Fibroblast of skin of abdomen (primary cell): ENCODE results near the gene INPP5B.
A peak's percentile ranks its signal among the peaks of the same experiment; 100 is the strongest.

ENCODE experiments used
- DNase-seq: peaks from one replicate; pipeline ENCODE4 v3.0.0-alpha.2; 2013

Gene INPP5B

GRCh38 chr1:37866491-37866890, 80.4 kb downstream of the INPP5B start:
- DNase-seq = no peak

- no peak for DNase-seq
These were observed 81.3 kb downstream of the INPP5B start for GRCh38 chr1:37865348-37866120.

DNA sequence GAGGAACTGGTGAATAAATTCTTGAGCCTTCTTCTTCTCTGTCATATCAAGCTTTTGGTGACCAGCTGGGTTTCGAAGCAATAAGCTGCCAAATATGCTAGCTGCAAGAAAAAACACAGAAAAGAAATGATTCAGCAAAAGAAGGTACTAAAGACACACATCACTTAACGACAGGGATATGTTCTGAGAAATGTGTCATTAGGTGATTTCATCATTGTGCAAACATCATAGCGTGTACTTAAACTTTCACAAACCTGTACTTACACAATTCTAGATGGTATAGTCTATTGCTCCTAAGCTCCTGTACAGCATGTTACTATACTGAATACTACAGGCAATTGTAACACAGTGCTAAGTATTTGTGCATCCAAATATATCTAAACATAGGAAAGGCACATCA, 84.5 kb downstream of the INPP5B start:
- no peak for DNase-seq

DNA sequence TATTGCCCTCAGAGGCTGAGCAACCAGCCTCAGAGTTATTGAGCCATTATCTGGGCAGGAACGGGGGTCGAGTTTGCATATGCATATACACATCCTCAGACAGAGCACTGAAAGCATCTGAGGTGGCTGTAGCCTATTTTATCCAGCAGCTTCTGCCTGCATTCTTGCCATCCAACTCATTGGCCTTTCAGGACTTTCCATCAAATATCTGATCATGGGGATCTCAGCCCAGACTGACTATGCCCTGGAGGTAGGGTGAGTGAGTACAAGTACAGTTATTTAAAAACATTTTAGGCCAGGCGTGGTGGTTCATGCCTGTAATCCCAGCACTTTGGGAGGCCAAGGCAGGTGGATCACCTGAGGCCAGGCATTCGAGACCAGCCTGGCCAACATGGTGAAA, 85.7 kb downstream of the INPP5B start:
- DNase-seq = no peak

DNA sequence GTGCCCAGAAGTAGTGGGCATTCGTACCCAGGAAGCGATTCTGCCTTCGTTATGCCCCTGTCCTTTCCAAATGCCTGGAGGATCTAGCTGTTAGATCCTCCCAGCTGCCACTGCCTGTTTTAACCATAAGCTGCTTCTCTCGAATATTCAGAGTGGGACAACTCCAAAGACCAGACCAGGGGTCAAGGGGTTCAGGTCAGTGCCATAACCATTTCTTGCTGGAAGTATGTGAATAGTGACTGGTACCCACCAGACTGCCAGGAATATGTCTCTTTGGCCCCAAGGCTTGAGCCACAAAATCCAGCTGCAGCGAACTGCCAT, 86.5 kb downstream of the INPP5B start:
- no peak for DNase-seq

GRCh38 chr1:37859507-37860345, 87.1 kb downstream of the INPP5B start, which contains the start of gene MTF1:
Gene MTF1, minus strand, starts transcription at chr1:37859592. Its CDS starts 1,934 bp downstream, at chr1:37857658.
- peak; percentile 97 for DNase-seq

- DNase-seq = peak; percentile 20
These were observed 87.8 kb downstream of the INPP5B start for GRCh38 chr1:37858931-37859506.

GRCh38 chr1:37854406-37854805, 92.4 kb downstream of the INPP5B start:
- DNase-seq = no peak

GRCh38 chr1:37853157-37853556, 93.7 kb downstream of the INPP5B start:
- DNase-seq = no peak

GRCh38 chr1:37851782-37852210, 95.1 kb downstream of the INPP5B start:
- DNase-seq = no peak

DNA sequence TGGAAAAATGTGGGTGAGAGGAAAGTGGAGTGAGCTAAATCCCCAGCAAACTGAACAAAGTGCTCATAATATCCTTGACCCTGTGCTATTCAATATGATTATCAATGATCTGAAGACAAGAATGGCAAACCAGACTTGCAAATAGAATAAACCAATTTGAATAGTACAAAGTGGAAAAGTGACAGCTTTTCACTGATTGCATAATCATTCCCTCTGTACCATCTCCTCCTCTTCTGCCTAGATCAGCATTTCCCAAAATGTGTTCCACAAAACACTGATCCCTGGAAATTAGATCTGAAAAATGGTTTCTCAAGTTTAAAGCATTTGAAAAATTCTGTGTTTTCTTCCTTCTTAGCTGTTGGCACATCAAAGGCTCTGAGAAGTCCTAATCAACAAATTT, 95.6 kb downstream of the INPP5B start:
- no peak for DNase-seq

DNA sequence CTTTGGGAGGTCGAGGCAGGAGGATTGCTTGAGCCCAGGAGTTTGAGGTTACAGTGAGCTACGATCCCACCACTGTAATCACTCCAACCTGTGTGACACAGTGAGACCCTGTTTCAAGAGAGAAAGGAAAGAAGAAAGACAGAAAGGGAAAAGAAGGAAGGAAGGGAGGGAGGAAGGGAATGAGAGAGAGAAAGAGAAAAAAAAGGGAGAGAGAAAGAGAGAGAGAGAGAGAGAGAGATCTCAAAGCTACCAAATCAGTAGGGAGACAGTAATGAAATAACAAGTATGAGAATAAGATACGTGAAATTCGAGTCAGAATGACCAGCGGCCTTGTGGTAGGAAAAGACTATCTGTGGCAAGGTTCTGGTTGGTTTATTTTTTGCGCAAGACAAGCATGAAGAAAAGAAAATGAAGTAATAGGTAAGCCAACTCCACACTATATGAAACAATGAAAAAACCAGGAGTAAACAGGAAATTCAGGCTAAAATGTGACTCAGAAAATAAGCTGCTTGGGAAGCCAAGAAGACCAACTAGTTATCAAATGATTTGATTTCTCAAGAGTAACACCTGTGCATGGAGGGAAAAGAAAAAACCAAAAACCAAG, 96.4 kb downstream of the INPP5B start:
- no peak for DNase-seq

GRCh38 chr1:37849480-37849879, 97.4 kb downstream of the INPP5B start:
- no peak for DNase-seq

GRCh38 chr1:37846647-37847339, 100.1 kb downstream of the INPP5B start:
- no peak for DNase-seq

DNA sequence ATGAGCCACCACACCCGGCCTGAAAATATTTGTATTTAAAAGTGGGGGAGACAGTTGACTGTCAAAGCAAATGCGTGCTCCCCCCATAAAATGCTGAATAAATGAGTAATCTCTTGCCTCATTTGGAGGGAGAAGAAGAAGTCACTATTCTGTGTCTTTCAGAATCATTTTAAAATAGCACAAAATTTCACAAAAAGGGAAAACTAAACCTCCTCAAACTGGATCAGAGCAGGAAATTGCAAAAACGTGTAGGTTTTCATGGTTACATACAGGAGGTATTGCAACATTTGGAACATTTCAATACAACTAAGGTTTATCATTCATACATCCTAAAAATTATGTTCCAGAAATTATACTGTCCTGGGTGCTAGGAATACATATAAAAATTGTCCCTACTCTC, 101.1 kb downstream of the INPP5B start:
- no peak for DNase-seq

DNA sequence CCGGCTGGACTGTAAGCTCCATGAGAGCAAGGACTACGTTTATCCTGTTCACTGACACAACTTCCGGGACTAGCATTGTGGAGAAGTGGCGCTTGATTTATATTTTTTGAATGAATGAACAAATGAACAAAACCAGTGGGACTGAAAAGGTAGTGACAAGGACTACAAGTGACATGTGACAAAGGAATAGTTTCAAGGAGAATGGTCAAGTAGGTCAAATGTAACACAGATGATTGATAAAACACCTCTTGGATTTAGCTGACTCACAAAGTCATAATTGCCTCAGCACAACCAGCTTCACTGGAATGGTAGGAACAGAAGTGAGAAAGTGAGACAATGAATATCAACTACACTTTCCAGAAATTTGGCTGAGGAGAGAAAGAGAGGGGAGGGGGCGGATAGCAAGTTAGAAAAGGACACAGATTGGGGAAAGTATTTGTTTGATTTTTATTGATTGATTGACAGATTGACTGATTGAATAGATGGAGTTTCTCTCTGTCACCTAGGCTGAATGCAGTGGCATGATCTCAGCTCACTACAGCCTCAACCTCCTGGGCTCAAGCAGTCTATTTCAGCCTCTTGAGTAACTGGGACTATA, 101.7 kb downstream of the INPP5B start:
- no peak for DNase-seq

- DNase-seq = no peak
These were observed 102.3 kb downstream of the INPP5B start for GRCh38 chr1:37844536-37844935.

GRCh38 chr1:37841652-37842051, 105.2 kb downstream of the INPP5B start:
- no peak for DNase-seq

DNA sequence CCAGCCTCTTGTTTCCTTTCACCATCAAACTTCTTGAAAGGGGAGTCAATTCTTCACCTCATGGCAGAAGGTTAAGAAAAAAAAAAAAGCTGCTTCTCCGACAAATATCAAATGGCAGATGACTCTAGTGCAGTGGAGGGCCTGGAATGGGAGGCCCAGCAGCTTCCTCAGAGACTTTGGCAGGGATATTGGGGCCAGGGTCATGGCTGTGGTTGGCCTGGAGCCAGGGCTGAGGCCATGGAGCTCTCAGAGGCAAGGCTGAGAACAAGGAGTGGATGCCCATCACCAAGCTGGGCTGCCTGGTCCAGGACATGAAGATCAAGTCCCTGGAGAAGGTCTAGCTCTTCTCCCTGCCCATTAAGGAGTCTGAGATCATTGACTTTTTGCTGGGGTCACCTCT, 106.1 kb downstream of the INPP5B start:
- DNase-seq = no peak

DNA sequence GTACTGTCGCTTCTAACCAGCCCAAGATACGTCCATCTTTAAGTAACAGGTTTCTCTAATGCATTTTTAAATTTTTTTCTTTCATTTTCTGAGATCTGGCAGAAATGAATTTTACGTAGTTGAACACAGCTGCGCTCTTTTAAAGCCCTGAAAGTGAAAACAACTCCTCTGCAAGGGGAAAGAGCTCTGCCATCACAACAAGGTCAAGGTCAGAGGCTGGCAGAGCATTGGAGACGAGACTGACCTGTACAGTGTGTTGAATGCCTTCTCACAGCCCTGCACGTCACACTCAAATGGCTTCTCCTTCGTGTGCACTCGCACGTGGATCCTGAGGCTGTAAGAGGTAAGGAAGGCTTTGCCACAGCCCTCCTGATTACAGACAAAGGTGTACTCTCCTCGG, 107.2 kb downstream of the INPP5B start:
- DNase-seq = no peak

DNA sequence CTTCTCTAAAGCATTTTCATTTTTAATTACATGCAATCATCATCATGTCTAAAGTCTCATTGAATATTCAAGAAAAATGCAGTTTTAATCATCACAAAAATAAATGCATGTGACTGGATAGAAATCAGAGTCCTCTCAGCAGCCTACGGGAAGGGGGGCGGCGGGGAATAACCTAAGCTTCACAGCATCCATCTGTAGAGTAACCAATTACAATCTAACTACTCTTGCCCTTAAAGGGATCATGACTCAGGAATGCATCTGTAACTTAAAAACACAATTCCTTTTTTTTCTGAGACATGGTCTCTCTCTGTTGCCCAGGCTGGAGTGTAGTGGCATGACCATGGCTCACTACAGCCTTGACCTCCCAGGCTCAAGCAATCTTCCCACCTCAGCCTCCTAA, 110.1 kb downstream of the INPP5B start:
- DNase-seq = no peak

- DNase-seq = no peak
These were observed 115.0 kb downstream of the INPP5B start for GRCh38 chr1:37831809-37832208.
